ENCODE results near the gene KLF3.

Gene KLF3

DNA sequence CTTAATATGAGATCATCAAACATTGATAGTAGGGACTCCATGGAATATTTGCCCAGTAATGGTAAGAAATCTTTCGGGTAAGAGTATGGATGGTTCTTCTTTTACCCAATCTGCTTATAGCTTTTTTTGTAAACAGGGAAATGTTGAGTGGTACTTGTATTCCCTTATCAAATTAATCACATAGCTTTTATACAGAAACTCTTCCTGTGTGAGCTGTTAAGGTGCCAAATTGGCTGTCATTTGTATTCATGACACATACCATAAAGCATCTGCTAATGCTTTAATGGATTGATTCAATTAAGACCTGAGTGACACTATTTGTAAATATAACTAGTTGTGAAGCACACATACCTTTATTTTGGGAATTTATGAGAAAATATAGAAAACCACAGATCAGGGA lies 34.2 kb downstream of the KLF3 start:
- TF ChIP-seq SUZ12 (IDR thresholded peaks at IDR 0.05) = no peak
- no peak for TF ChIP-seq SP1 (IDR thresholded peaks at IDR 0.05)
- no peak for TF ChIP-seq NFRKB (IDR thresholded peaks at IDR 0.05)
- TF ChIP-seq ELF4 (IDR thresholded peaks at IDR 0.05) = no peak
- TF ChIP-seq L3MBTL2 (conservative IDR thresholded peaks at IDR 0.05) = no peak
- TF ChIP-seq LEF1 (IDR thresholded peaks at IDR 0.05; ENCODE audit: borderline replicate concordance) = no peak
- no peak for TF ChIP-seq ARNT (IDR thresholded peaks at IDR 0.05)
- TF ChIP-seq FOXM1 (IDR thresholded peaks at IDR 0.05; ENCODE audit: borderline replicate concordance) = no peak
- TF ChIP-seq BHLHE40 (IDR thresholded peaks at IDR 0.05; ENCODE audit: borderline replicate concordance) = no peak
- TF ChIP-seq HDGF (IDR thresholded peaks at IDR 0.05; ENCODE audit: borderline replicate concordance) = no peak
- no peak for TF ChIP-seq FOXA1 (IDR thresholded peaks at IDR 0.05)
- POLR2A ChIA-PET = no interaction called here
- DNase-seq (ENCODE audit: extremely low spot score) = no peak
- CTCF ChIA-PET = interaction anchor here (0.6 kb wide), 1 partner anchor 201 kb away, joined by 3 read pairs; no protein-coding TSS in a partner anchor

GRCh38 chr4:38699112-38699511 lies 35.1 kb downstream of the KLF3 start:
- ChIA-PET CTCF (no interaction called here), POLR2A (no interaction called here)
- TF ChIP-seq ELF4 (IDR thresholded peaks at IDR 0.05) (no peak), BHLHE40 (IDR thresholded peaks at IDR 0.05; ENCODE audit: borderline replicate concordance) (no peak), TARDBP (IDR thresholded peaks at IDR 0.05) (no peak), FOXK2 (IDR thresholded peaks at IDR 0.05) (no peak), ARNT (IDR thresholded peaks at IDR 0.05) (no peak), NFRKB (IDR thresholded peaks at IDR 0.05) (no peak), FOXA1 (IDR thresholded peaks at IDR 0.05) (no peak), ZNF384 (IDR thresholded peaks at IDR 0.05) (no peak), PKNOX1 (IDR thresholded peaks at IDR 0.05) (no peak), L3MBTL2 (conservative IDR thresholded peaks at IDR 0.05) (no peak), FOXM1 (IDR thresholded peaks at IDR 0.05; ENCODE audit: borderline replicate concordance) (no peak), LEF1 (IDR thresholded peaks at IDR 0.05; ENCODE audit: borderline replicate concordance) (no peak)
- no peak for DNase-seq (ENCODE audit: extremely low spot score)

DNA sequence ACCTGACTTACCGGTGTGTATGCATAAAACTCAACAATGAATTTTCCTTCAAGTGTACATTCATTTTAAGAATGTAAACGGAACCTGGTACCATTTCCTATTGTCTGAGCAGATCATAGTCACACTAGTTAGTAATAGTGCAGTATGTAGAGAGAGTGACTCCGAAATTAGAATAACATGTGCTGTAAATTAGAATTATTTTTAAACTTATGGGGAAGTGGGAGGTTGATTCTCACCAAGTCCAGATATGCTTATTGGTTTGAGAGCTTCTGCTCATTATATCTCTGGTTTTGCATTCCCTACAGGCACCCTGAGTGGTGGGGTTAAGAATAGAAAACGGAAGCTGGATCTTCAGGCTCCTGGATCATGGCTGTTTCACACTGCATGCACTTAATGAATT lies 39.6 kb downstream of the KLF3 start:
- ChIA-PET CTCF (no interaction called here), POLR2A (no interaction called here)
- DNase-seq (ENCODE audit: extremely low spot score) = no peak
- TF ChIP-seq FOXM1 (IDR thresholded peaks at IDR 0.05; ENCODE audit: borderline replicate concordance) (no peak), FOXA1 (IDR thresholded peaks at IDR 0.05) (no peak), SUZ12 (IDR thresholded peaks at IDR 0.05) (no peak), ARNT (IDR thresholded peaks at IDR 0.05) (no peak)

- POLR2A ChIA-PET = no interaction called here
- no peak for DNase-seq (ENCODE audit: extremely low spot score)
- CTCF ChIA-PET = no interaction called here
- TF ChIP-seq PKNOX1 (IDR thresholded peaks at IDR 0.05) = no peak
- no peak for TF ChIP-seq NFRKB (IDR thresholded peaks at IDR 0.05)
- TF ChIP-seq FOXK2 (IDR thresholded peaks at IDR 0.05) = no peak
- TF ChIP-seq ARNT (IDR thresholded peaks at IDR 0.05) = no peak
- TF ChIP-seq ZNF384 (IDR thresholded peaks at IDR 0.05) = no peak
- no peak for TF ChIP-seq CTBP1 (IDR thresholded peaks at IDR 0.05; ENCODE audit: borderline replicate concordance)
- no peak for TF ChIP-seq LEF1 (IDR thresholded peaks at IDR 0.05; ENCODE audit: borderline replicate concordance)
- no peak for TF ChIP-seq ELF4 (IDR thresholded peaks at IDR 0.05)
- no peak for TF ChIP-seq BHLHE40 (IDR thresholded peaks at IDR 0.05; ENCODE audit: borderline replicate concordance)
- no peak for TF ChIP-seq HDGF (IDR thresholded peaks at IDR 0.05; ENCODE audit: borderline replicate concordance)
- no peak for TF ChIP-seq SP1 (IDR thresholded peaks at IDR 0.05)
- TF ChIP-seq TARDBP (IDR thresholded peaks at IDR 0.05) = no peak
Measured at GRCh38 chr4:38704622-38705154, 40.7 kb downstream of the KLF3 start.

DNA sequence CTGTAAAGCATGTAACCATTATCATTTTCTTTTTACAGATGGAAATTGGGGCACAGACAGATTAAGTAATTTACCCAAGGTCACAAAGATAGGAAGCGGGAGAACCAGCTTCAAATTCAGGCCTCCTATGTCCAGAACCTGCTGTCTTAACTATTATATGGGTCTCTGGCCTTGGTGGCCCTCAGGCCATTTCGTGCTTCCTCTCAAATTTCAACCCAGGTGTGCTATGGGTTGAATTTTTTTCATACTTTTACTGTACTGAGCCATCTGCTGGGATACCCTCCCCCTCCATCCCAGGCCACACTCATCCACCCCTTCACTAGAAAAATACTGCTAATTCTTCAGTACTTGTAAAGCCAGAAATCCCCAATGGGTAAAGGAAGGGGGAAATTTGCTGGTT lies 42.3 kb downstream of the KLF3 start:
- ChIA-PET CTCF (no interaction called here), POLR2A (no interaction called here)
- TF ChIP-seq ARNT (IDR thresholded peaks at IDR 0.05) = no peak
- no peak for TF ChIP-seq HDGF (IDR thresholded peaks at IDR 0.05; ENCODE audit: borderline replicate concordance)
- no peak for TF ChIP-seq FOXM1 (IDR thresholded peaks at IDR 0.05; ENCODE audit: borderline replicate concordance)
- no peak for TF ChIP-seq L3MBTL2 (conservative IDR thresholded peaks at IDR 0.05)
- no peak for TF ChIP-seq SP1 (IDR thresholded peaks at IDR 0.05)
- TF ChIP-seq LEF1 (IDR thresholded peaks at IDR 0.05; ENCODE audit: borderline replicate concordance) = no peak
- TF ChIP-seq BHLHE40 (IDR thresholded peaks at IDR 0.05; ENCODE audit: borderline replicate concordance) = no peak
- TF ChIP-seq CTBP1 (IDR thresholded peaks at IDR 0.05; ENCODE audit: borderline replicate concordance) = no peak
- no peak for DNase-seq (ENCODE audit: extremely low spot score)

DNA sequence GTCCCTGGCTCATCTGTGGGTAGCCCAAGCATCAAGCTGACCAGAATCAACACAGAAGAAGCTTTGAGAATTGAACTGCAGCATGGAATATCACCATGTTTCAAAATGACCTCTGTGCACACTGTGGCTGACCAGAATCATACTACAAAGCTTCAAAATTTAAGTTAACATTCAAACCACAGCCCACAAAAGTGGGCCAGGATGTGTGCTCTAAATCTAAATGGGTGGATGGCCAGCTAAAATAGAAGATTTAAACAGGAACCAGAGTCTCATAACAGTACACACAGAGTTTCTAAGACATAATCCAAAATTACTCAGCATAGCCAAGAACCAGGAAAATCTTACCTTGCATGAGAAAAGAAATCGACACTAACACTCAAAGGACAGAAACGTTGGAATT lies 46.1 kb downstream of the KLF3 start:
- TF ChIP-seq SP1 (IDR thresholded peaks at IDR 0.05) (no peak), ZNF384 (IDR thresholded peaks at IDR 0.05) (no peak), FOXA1 (IDR thresholded peaks at IDR 0.05) (no peak), HDGF (IDR thresholded peaks at IDR 0.05; ENCODE audit: borderline replicate concordance) (no peak), ELF4 (IDR thresholded peaks at IDR 0.05) (no peak), TARDBP (IDR thresholded peaks at IDR 0.05) (no peak)
- CTCF ChIA-PET = no interaction called here
- no peak for DNase-seq (ENCODE audit: extremely low spot score)
- POLR2A ChIA-PET = no interaction called here

GRCh38 chr4:38711066-38711465 lies 47.1 kb downstream of the KLF3 start:
- ChIA-PET CTCF (no interaction called here), POLR2A (no interaction called here)
- TF ChIP-seq SP1 (IDR thresholded peaks at IDR 0.05) = no peak
- no peak for TF ChIP-seq SUZ12 (IDR thresholded peaks at IDR 0.05)
- no peak for TF ChIP-seq ARNT (IDR thresholded peaks at IDR 0.05)
- no peak for TF ChIP-seq TARDBP (IDR thresholded peaks at IDR 0.05)
- no peak for TF ChIP-seq L3MBTL2 (conservative IDR thresholded peaks at IDR 0.05)
- TF ChIP-seq ZNF384 (IDR thresholded peaks at IDR 0.05) = no peak
- TF ChIP-seq LEF1 (IDR thresholded peaks at IDR 0.05; ENCODE audit: borderline replicate concordance) = no peak
- no peak for TF ChIP-seq ELF4 (IDR thresholded peaks at IDR 0.05)
- TF ChIP-seq PKNOX1 (IDR thresholded peaks at IDR 0.05) = no peak
- no peak for DNase-seq (ENCODE audit: extremely low spot score)

Data from HEK293T (cell line).